NT2/D1 (cell line): ENCODE results near the gene PRCD.

Experiments used
- SUZ12 ChIP-seq: IDR thresholded peaks from 2 replicates; pipeline ENCODE4 v1.6.1; 2011; ENCODE audit not compliant: insufficient read length, insufficient read depth; ENCODE audit errors: extremely low read depth
- YY1 ChIP-seq: IDR thresholded peaks from 2 replicates; pipeline ENCODE4 v1.6.1; 2011; ENCODE audit not compliant: insufficient read length, insufficient read depth
- ZNF274 ChIP-seq: IDR thresholded peaks from 2 replicates; pipeline ENCODE4 v1.6.1; 2011; ENCODE audit warnings: mild to moderate bottlenecking, low read depth, low read length

GRCh38 chr17:76581515-76581914 is 41.7 kb downstream of the PRCD start:
- TF ChIP-seq ZNF274 (no peak), SUZ12 (no peak), YY1 (no peak)
